Effector CD4-positive, alpha-beta T cell (primary cell): ENCODE data around the gene SCG5.

Source experiments
- DNase-seq: peaks from one replicate; pipeline ENCODE4 v3.0.0-alpha.2; 2020

Gene SCG5

GRCh38 chr15:32659340-32660155 is 18.0 kb downstream of the SCG5 start:
- DNase-seq, result no peak

DNA sequence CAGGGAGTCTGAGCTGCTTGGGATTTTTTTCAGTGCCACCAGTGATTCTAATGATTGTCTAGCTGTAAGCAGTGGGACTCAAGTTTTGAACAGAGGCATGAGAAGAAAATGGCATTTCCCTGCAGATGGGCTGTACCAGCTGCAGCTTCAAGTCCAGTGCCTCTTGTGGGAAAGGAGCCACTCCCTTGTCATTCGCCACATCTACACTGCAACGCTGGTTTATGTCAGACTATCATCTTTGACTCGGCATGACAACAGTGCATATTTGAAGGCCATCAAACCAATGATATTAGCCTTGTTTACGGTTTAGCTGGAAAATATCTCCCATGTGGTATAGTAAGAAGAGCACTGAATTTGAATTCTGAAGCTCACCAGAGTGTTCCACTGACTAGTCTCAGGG is 22.2 kb downstream of the SCG5 start:
- DNase-seq, result no peak

GRCh38 chr15:32664796-32665195 is 23.3 kb downstream of the SCG5 start:
- no peak for DNase-seq

- no peak for DNase-seq
Measured at GRCh38 chr15:32667321-32667720, 25.8 kb downstream of the SCG5 start.

GRCh38 chr15:32668942-32669341 is 27.4 kb downstream of the SCG5 start:
- no peak for DNase-seq

GRCh38 chr15:32669896-32670611 is 28.5 kb downstream of the SCG5 start:
- no peak for DNase-seq

GRCh38 chr15:32670623-32671022 is 29.1 kb downstream of the SCG5 start:
- no peak for DNase-seq

- DNase-seq, result no peak
Measured at GRCh38 chr15:32671339-32672325, 30.1 kb downstream of the SCG5 start.

DNA sequence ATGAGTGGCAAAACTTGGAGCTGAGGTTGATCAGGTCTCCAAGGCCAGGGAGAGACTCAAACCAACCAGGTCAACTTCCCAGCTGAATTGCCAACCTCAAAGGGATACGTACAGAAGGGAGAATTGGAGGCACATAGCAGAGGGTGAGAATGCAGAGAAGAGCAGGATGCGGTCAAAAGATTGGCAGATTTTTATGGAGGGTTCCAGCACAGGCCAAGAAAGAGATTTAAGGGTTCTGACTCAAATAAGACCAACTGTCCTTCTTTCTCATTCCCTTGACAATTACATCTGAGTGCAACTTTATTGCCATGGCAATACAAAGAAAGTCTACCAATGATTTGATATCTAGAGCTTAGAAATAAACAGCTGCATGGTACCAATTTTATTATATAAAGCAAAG is 33.2 kb downstream of the SCG5 start:
- DNase-seq, result no peak

DNA sequence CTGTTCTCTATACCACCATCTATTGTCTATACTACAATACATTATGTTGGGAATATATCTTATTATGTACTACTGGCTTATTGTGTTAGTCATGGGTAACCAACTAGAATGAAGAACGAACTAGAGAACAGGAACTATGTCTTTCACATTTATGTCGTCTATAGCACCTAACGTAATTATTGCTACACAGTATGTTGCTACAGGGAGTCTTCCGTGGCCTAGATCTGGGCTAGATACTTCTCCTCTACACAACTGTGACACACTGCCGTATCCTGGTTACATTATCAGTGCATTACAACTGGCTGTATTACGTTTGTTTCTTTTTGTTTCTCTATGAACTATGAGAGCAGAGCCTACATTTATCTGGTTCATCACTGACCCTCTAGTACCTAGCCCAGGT is 34.0 kb downstream of the SCG5 start:
- no peak for DNase-seq

- no peak for DNase-seq
Measured at GRCh38 chr15:32676169-32676568, 34.7 kb downstream of the SCG5 start.

DNA sequence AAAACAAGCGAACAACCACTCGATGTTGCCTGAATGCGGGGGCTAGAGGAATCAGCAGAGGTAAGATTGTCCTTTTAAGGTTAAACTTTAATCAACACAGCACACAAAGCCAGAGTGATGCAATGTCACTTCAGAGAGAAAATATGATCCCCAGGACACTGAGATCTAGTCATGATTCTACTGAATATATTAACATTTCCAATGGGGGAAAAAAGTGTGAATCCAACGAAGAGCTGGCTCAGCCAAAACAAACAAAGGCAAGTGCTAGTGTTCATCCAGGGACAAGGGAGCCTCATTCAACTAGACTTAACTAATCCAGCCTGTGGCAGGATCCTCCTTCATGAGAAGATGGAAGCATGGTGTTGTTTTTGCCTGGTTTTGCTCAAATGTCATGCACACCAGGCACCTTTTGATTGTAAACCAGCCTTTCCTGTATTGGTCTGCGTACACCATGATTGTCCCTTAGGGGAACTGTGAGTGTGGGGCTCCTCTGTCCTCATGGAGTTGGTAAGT is 35.8 kb downstream of the SCG5 start:
- no peak for DNase-seq

DNA sequence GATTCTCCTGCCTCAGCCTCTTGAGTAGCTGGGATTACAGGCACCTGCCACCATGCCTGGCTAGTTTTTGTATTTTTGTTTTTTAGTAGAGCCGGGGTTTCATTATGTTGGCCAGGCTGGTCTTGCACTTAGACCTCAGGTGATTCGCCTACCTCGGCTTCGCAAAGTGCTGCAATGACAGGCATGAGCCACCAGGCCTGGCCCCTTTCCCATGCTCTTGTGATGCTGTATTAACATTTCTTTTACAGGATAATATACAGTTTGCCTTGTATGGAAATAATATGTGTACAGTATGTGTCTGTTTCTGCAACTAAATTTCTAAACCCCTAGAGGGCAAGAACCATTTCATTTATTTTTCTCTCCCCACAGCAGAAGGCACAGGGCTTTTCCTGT is 37.8 kb downstream of the SCG5 start:
- DNase-seq, result no peak

- no peak for DNase-seq
Measured at GRCh38 chr15:32682569-32682968, 41.1 kb downstream of the SCG5 start.

GRCh38 chr15:32682977-32683630 is 41.6 kb downstream of the SCG5 start:
- DNase-seq, result no peak

GRCh38 chr15:32683906-32684584 is 42.5 kb downstream of the SCG5 start:
- DNase-seq, result no peak

DNA sequence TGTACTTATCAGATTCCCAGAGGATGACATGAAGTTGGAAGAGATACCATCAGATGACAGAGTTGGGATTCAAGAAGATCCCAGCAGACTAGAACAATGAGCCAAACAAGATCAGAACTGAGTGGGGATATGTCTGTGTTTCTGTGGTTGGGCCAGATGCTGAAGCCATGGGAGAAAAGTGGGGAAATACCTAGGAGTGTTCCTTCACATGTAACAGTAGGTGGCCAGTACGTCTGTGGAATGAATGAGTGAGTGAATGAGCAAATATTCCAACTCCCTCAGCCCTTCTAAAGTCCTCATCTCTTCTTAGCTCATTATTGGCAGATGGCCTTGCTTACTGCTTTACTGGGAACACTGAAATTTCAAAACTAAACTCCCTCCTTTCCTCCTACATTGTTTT is 44.1 kb downstream of the SCG5 start:
- DNase-seq, result no peak

- no peak for DNase-seq
Measured at GRCh38 chr15:32687556-32687955, 46.0 kb downstream of the SCG5 start.

GRCh38 chr15:32688151-32688639 is 46.7 kb downstream of the SCG5 start:
- no peak for DNase-seq

DNA sequence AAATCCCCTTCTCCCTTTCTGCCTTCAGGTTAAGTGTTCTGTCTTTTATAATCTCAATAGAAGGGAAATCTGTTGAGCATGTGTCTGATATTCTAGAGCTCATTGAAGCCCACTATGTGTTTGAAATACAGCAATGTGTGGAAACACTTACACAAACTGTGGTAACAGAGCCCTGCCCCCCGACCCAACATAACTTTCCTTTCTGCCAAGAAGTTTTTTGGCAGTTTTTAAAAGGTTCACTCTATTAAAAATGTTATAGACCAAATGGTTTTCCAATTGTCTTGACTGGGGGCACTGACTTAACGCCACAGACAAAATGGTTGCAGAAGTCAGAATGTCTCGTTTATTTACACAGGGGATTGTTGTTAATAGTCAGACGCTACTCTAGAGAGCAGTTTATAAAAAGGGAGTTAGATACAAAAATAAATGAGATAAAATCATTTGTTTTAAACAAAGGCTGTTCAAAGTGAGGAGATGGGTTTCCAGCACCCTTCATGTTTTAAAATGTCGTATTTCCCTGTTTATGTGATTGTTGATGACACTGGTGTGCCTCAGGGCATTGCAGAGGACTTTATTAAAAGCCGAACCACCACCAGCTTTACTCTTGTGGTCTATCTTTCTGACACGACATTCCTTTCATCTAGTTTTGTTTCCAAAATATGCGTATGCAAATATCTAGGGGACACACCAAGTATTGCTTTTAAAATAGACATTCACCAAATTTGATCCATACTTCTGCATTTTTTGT is 49.6 kb downstream of the SCG5 start:
- DNase-seq, result no peak

GRCh38 chr15:32691689-32692038 is 50.2 kb downstream of the SCG5 start:
- no peak for DNase-seq
